CD14-positive monocyte (primary cell): ENCODE results near the gene XKR7. TPM values are rescaled to one million over a fixed set of nuclear protein-coding genes. Genes with fewer than 3 reads are reported as not detected.

Experiments used
- DNase-seq, 3 donors: peaks; one replicate each; pipeline ENCODE4 v3.0.0-alpha.2; 2011 to 2022
- H2AFZ ChIP-seq: 2 replicates; pipeline ENCODE4 v1.6.0; 2012; ENCODE audit warnings: mild to moderate bottlenecking, low read depth, low read length, inconsistent platforms; ENCODE audit not compliant: insufficient read depth, poor library complexity, severe bottlenecking
- H3K27ac ChIP-seq, 2 donors: 1 replicate in 1 of 2; 2 replicates in 1 of 2; pipeline ENCODE4 v1.5.1; 2012 to 2013; ENCODE audit warnings: low read length in 2 of 2, control low read depth in 1 of 2, inconsistent platforms in 1 of 2, low read depth in 1 of 2, mild to moderate bottlenecking in 1 of 2
- H3K27me3 ChIP-seq, 2 donors: one replicate each; pipeline versions ENCODE4 v1.6.0 to v1.6.1; 2011 to 2013; ENCODE audit warnings: low read length in 2 of 2; ENCODE audit not compliant: control insufficient read depth in 2 of 2, insufficient read depth in 2 of 2
- H3K36me3 ChIP-seq, 2 donors: replicated peaks in 1 of 2; 1 replicate in 1 of 2; 2 replicates in 1 of 2; pipeline versions ENCODE4 v1.5.1 to v1.6.1; 2012 to 2013; ENCODE audit warnings: low read length in 2 of 2, control low read depth in 1 of 2, inconsistent platforms in 1 of 2, mild to moderate bottlenecking in 1 of 2; ENCODE audit not compliant: insufficient read depth in 2 of 2, control insufficient read depth in 1 of 2
- H3K4me1 ChIP-seq, 2 donors: 1 replicate in 1 of 2; 2 replicates in 1 of 2; pipeline versions ENCODE4 v1.5.1 to v1.6.1; 2012 to 2013; ENCODE audit warnings: low read length in 2 of 2, control low read depth in 1 of 2, inconsistent platforms in 1 of 2, mild to moderate bottlenecking in 1 of 2, moderate library complexity in 1 of 2; ENCODE audit not compliant: insufficient read depth in 2 of 2, control insufficient read depth in 1 of 2
- H3K4me2 ChIP-seq: replicated peaks from 2 replicates; pipeline ENCODE3; 2012; ENCODE audit warnings: low read length, moderate library complexity, mild to moderate bottlenecking; ENCODE audit not compliant: poor library complexity, severe bottlenecking; ENCODE audit errors: extremely low read depth
- H3K4me3 ChIP-seq, 3 experiments: fragments of 200-600 bp in 1 of 3; sonication (generic) in 1 of 3; replicated peaks in 1 of 3; 1 replicate in 2 of 3; 2 replicates in 1 of 3; pipeline ENCODE4 v1.5.1; 2011 to 2013; ENCODE audit warnings: low read length in 3 of 3, mild to moderate bottlenecking in 3 of 3, control low read depth in 2 of 3, low read depth in 2 of 3, inconsistent platforms in 1 of 3, moderate library complexity in 1 of 3
- H3K79me2 ChIP-seq: 2 replicates; pipeline ENCODE4 v1.6.0; 2012; ENCODE audit warnings: mild to moderate bottlenecking, control low read depth, inconsistent platforms, low read length, moderate library complexity; ENCODE audit not compliant: insufficient read depth
- H3K9ac ChIP-seq: 2 replicates; pipeline ENCODE4 v1.6.0; 2017; ENCODE audit warnings: low read length, mild to moderate bottlenecking; ENCODE audit not compliant: insufficient read depth, poor library complexity, severe bottlenecking
- H3K9me3 ChIP-seq, 2 donors: replicated peaks in 1 of 2; 1 replicate in 1 of 2; 2 replicates in 1 of 2; pipeline versions ENCODE4 v1.5.1 to v1.6.1; 2012 to 2013; ENCODE audit warnings: low read length in 2 of 2, control low read depth in 1 of 2; ENCODE audit not compliant: control insufficient read depth in 1 of 2, insufficient read depth in 1 of 2
- H4K20me1 ChIP-seq: 2 replicates; pipeline ENCODE4 v1.6.0; 2012; ENCODE audit warnings: mild to moderate bottlenecking, low read length, control low read depth, moderate library complexity; ENCODE audit not compliant: insufficient read depth
- H3K27ac Mint-ChIP-seq, 7 donors: one replicate each; pipeline ENCODE4 v1.8.0; 2020; ENCODE audit warnings: mild to moderate bottlenecking in 7 of 7, mixed read lengths in 7 of 7, moderate library complexity in 6 of 7, inconsistent platforms in 2 of 7
- H3K27me3 Mint-ChIP-seq, 3 donors: one replicate each; pipeline ENCODE4 v1.8.0; 2021 to 2022; ENCODE audit warnings: low read depth in 3 of 3, mild to moderate bottlenecking in 3 of 3, mixed read lengths in 3 of 3, moderate library complexity in 3 of 3, inconsistent platforms in 1 of 3
- H3K36me3 Mint-ChIP-seq, 2 donors: one replicate each; pipeline ENCODE4 v1.8.0; 2020; ENCODE audit warnings: mixed read lengths in 2 of 2, inconsistent platforms in 1 of 2, mild to moderate bottlenecking in 1 of 2
- H3K4me1 Mint-ChIP-seq: one replicate; pipeline ENCODE4 v1.8.0; 2020; ENCODE audit warnings: mild to moderate bottlenecking, mixed read lengths
- H3K4me3 Mint-ChIP-seq, 2 donors: one replicate each; pipeline ENCODE4 v1.8.0; 2020; ENCODE audit warnings: mild to moderate bottlenecking in 2 of 2, mixed read lengths in 2 of 2, moderate library complexity in 1 of 2
- H3K9me3 Mint-ChIP-seq, 7 donors: one replicate each; pipeline ENCODE4 v1.8.0; 2020 to 2022; ENCODE audit warnings: mixed read lengths in 7 of 7, mild to moderate bottlenecking in 6 of 7, moderate library complexity in 6 of 7, inconsistent platforms in 2 of 7
- CTCF ChIP-seq: fragments of 200-600 bp; IDR thresholded peaks from one replicate; pipeline ENCODE4 v1.8.0; 2022; ENCODE audit warnings: antibody characterized with exemption, mild to moderate bottlenecking
- WGBS: methylation state at CpG from one replicate; pipeline ENCODE4 v1.1.5; 2013; ENCODE audit warnings: missing lambda C conversion rate; ENCODE audit not compliant: insufficient coverage; 5-methylcytosine and 5-hydroxymethylcytosine counted together
- intact Hi-C, 2 donors: fragments of 100-400 bp; cut with micrococcal nuclease; formaldehyde crosslinking; loops; one replicate each; pipeline versions ENCODE4 v1.15.0 to v1.15.1; 2023
- polyA plus RNA-seq, 3 donors: library from polyadenylated mRNA; depleted of rRNA in 1 of 3; unstranded in 2 of 3; stranded (reverse) in 1 of 3; fragments of 300-500 nt in 2 of 3; fragments of >200 nt in 1 of 3; fragmentation: Illumina TruSeq in 2 of 3; gene quantifications; 1 replicate in 2 of 3; 2 replicates in 1 of 3; pipeline ENCODE4 v1.2.3, GENCODE V29; 2012 to 2021

Gene XKR7
- polyA plus RNA-seq, 3 donors: 0.02 to 0.43 TPM; not detected in 1

DNA sequence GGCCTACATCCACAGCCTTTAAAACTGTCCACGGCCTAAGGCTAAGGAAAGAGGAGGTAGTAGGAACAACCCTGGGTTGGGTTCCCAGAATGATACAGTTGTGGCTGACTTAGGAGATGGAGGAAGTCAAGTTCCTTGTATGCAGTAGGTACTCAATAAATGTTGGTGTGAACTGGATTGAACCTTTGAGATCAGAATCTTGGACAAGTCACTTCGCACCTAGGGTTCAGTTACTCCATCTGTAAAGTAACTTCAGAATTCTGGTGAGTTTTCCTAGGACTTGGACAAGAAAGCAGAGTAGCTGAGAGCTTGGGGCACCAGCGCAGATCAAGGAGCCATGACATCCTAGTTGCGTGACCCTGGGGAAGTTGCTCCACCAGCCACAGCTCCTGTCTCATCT lies 9.1 kb downstream of the XKR7 start:
- Histone ChIP-seq H3K9me3 (no peaks in the 10 kb centered on the region), H3K79me2 (no peaks in the 10 kb centered on the region), H4K20me1 (no peaks in the 10 kb centered on the region), H3K4me2 (no peak overlapping the region), H3K27ac (no peak overlapping the region), H3K36me3 (no peaks in the 10 kb centered on the region), H3K4me3 (no peak overlapping the region), H3K4me1 (no peaks in the 10 kb centered on the region), H3K9ac (no peak overlapping the region), H2AFZ (no peak overlapping the region), H3K27me3 (no peaks in the 10 kb centered on the region)
- H3K9me3 Mint-ChIP-seq: peaks cover 0 to 2% (median 0%) of the 10 kb centered on the region in 7 donors
- no peaks in the 10 kb centered on the region for H3K4me1 Mint-ChIP-seq
- H3K36me3 Mint-ChIP-seq: no peaks in the 10 kb centered on the region
- 93% methylated on average over 3 of the region's 4 CpGs for WGBS
- no peak for TF ChIP-seq CTCF
- peaks cover 2 to 17% (median 13%) of the 10 kb centered on the region in 3 donors for H3K27me3 Mint-ChIP-seq
- intact Hi-C loops: no loop called here
- no peak for DNase-seq
- no peak overlapping the region for H3K27ac Mint-ChIP-seq
- no peak overlapping the region for H3K4me3 Mint-ChIP-seq

DNA sequence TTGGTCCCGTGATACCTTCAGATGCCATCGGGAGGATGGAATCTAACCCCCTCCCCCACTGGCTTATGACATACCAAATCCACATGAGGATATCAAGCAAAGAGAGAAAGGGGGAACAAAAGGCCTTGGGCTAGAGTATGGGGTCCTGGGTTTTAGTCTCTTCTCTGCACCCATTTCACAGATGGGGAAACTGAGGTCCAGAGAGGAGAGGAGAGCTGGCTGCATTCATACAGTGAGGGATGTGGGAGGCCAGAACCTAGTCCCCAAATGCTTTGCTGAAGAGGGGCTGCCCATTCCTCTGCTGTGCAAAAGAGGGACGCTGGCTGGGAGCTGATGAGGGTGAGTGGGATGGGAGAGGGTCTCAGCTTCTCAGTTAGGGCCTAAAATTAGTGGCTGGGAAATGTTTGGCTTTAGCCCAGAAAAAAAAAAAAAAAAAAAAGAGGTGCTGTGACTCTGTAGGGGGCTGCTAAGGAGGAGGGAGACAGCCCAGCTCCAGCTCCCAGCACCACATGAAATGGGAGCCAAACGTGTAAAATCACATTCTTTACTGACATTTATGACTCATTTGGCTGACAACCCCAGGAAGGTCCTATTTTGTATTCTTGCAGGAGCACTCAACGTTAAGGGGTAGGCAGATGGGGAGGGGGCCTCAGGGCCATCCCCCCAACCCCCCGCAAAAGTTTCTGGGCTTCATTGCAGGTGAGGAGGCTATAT lies 11.9 kb downstream of the XKR7 start:
- WGBS: 17% methylated on average over 1 of the region's 6 CpGs
- H3K4me1 Mint-ChIP-seq: no peaks in the 10 kb centered on the region
- H3K9me3 Mint-ChIP-seq: peaks cover 0 to 2% (median 0%) of the 10 kb centered on the region in 7 donors
- Histone ChIP-seq H3K27ac (no peak overlapping the region), H3K9me3 (no peaks in the 10 kb centered on the region), H3K4me2 (no peak overlapping the region), H2AFZ (no peak overlapping the region), H3K4me3 (no peak overlapping the region), H4K20me1 (no peaks in the 10 kb centered on the region), H3K79me2 (no peaks in the 10 kb centered on the region), H3K4me1 (no peaks in the 10 kb centered on the region), H3K36me3 (no peaks in the 10 kb centered on the region), H3K9ac (no peak overlapping the region), H3K27me3 (no peaks in the 10 kb centered on the region)
- no peak overlapping the region for H3K4me3 Mint-ChIP-seq
- intact Hi-C loops: no loop called here
- H3K27ac Mint-ChIP-seq: no peak overlapping the region
- peaks cover 3 to 19% (median 15%) of the 10 kb centered on the region in 3 donors for H3K27me3 Mint-ChIP-seq
- no peak for TF ChIP-seq CTCF
- H3K36me3 Mint-ChIP-seq: no peaks in the 10 kb centered on the region
- no peak for DNase-seq
